Activated CD8-positive, alpha-beta memory T cell treated with anti-CD3 and anti-CD28 coated beads, Interleukin-2, amount 50 U/mL, for 24 hours (primary cell): ENCODE data around the gene LMBR1.

Source experiments
- DNase-seq: peaks from one replicate; pipeline ENCODE4 v3.0.0-alpha.2; 2020; ENCODE audit errors: extremely low read depth

Gene LMBR1

GRCh38 chr7:156795415-156795814 is 97.6 kb downstream of the LMBR1 start:
- DNase-seq, result no peak

GRCh38 chr7:156793334-156793733 is 99.6 kb downstream of the LMBR1 start:
- DNase-seq, result no peak

GRCh38 chr7:156792611-156793010 is 100.4 kb downstream of the LMBR1 start:
- no peak for DNase-seq

- DNase-seq, result no peak
Measured at GRCh38 chr7:156791241-156791640, 101.7 kb downstream of the LMBR1 start.

DNA sequence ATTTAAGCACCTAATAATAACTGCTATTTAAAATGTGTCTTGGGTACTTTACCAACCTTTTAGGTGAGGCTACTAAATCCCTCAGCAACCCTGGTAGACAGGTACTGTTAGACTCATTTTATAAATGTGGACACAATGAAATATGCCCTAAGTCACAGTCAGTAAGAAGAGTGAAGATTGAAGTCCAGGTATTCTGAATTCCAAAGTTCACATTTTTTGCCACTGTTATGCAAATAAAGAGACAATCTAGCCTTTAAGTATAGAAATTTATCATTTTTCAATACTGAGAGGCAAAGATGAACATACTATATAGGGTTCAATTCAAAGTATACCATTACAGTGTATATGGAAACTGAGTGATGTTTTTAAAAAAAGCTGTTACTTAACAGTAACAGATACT is 102.7 kb downstream of the LMBR1 start:
- DNase-seq, result no peak

GRCh38 chr7:156785998-156786543 is 106.9 kb downstream of the LMBR1 start:
- no peak for DNase-seq

DNA sequence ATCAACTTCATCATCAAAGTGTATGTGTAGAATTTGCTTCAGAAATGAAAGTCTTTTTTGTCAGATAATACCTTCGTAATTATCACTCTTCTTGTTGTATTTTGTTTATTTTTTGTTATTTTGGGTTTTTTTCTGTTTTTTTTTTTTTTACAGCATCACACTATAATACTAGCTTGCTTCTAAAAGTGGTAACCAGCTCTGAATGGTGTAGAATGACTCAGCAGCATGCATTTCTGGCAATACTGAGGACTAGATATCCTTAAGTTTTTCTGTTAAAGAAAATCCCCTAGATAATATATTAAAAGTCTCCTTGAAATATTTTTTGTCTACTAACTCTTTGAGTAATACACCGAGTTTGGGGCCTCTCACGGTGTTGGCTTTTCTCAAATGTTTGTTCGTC is 109.1 kb downstream of the LMBR1 start:
- no peak for DNase-seq

DNA sequence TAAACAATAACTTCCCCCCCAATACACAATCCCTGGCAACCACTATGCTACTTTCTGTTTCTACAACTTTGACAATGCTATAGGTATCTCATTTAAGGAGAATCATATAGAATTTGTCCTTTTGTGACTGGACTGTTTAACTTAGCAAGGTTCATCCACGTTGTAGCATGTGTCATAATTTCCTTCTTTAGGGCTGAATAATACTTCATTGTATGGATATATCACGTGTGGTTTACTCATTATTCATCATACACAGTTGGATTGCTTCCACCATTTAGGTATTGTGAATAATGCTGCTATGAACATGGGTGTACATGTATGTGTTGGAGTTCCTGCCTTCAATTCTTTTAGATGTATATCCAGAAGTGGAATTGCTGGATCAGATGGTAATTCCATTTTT is 111.0 kb downstream of the LMBR1 start:
- no peak for DNase-seq

DNA sequence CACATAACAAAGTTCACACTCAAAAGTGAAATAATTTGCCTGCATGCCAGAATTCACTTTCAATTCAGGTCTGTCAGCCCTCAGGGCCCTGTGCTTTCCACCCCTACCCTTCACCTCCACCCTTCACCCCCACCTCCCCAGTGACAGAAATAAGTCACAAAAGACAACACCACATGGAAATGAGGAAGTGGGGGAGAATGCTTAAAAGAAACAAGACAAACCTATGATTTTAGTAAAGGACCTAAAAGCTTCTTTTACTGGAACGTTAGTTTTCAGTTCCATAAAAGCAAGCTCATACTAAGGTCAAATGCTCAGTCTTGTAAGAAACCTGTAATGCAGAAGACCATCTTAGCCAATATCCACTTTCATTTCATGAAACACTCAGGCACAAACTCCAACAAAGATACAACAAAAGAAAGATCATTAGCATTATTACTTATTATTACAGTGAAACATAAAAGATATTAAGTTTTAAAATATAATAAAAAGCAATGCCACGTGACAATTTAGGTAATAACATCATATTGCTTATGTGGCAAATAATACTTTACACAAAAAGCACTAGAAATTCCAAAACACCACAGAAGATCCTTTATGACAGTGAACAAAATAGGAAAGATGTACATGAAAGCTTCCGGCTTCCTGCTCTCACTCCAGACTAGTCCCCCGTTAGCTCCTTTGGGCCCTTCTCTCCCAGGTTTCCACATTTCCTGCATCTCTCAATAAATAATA is 112.1 kb downstream of the LMBR1 start:
- DNase-seq, result no peak

DNA sequence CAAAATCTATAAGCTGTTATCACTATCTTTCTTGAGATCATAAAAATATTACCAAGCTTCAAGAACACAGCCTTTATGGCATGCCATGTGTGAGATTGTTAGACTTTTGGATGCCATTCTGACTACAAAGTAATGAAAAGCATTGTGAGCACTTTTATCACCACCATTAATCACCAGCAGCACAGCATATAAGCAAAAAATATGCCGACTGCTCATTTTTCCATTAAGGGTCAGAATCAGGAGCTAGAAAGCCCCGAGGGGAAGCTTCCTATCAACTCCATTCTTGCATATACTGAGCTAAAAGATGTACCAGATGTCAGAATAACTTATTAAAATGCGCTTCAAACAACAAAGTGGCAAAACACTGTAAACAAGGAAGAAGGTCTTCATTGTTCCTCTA is 114.3 kb downstream of the LMBR1 start:
- DNase-seq, result no peak

- DNase-seq, result no peak
Measured at GRCh38 chr7:156778201-156778600, 114.8 kb downstream of the LMBR1 start.

DNA sequence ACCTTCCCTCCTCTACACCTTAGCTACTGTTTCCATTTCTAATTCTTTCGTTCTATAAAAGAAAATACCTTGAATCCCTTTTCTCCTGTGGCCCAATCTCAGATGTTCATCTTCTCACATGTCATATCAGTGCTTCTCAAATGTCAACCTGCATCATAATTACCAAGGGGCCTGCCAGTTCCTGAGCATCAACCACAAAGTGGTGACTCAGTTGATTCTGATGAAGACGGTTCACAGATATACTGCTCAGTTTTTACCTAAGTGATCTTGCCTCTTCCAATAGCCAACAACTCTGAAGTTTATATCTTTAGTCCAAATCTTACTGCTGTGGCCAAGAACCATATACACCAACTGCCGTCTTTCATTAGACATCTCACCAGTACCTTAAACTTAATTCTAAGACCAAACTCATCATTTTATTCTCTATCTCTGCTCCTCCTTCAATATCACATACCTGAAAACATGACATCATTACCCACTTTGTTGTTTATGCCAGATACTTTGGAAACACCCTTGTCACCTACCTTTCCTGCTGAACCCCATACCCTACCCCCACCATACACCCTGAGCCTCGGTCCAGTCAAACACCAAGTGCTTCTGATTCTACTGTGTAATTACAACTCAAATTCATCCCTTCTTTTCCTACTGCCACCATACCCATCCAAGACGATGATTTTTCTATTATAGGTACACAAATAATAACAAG is 115.5 kb downstream of the LMBR1 start:
- no peak for DNase-seq

DNA sequence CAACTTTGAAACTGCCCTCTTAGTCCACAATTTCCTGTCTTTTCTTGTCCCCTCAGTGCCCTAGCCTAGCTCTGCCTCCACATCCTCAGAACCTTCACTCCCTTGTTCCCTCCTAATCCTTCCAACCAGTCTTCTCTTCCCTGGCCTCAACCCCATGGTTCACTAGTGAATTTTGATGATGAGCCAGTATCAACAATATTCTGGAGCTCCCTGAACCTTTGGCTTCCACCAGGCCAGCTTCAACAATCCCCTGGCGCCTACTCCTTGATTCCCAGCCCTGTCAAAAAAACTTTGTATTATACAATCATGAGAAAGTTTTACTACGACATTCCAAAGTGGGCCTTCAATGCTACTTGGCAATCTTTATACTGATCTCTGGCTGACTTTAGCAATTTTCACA is 116.5 kb downstream of the LMBR1 start:
- DNase-seq, result no peak

DNA sequence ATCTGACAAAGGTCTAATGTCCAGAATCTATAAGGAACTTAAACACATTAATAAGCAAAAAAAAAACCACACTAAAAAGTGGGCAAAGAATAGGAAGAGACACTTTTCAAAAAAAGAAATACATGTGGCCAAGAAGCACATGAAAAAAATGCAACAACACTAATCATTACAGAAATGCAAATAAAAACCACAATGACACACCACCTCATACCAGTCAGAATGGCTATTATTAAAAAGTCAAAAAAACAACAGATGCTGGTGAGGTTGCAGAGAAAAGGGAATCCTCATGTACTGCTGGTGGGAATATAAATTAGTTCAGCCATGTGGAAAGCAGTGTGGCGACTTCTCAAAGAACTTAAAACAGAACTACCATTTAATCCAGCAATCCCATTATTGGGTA is 119.0 kb downstream of the LMBR1 start:
- DNase-seq, result no peak

GRCh38 chr7:156772725-156773124 is 120.3 kb downstream of the LMBR1 start:
- no peak for DNase-seq

DNA sequence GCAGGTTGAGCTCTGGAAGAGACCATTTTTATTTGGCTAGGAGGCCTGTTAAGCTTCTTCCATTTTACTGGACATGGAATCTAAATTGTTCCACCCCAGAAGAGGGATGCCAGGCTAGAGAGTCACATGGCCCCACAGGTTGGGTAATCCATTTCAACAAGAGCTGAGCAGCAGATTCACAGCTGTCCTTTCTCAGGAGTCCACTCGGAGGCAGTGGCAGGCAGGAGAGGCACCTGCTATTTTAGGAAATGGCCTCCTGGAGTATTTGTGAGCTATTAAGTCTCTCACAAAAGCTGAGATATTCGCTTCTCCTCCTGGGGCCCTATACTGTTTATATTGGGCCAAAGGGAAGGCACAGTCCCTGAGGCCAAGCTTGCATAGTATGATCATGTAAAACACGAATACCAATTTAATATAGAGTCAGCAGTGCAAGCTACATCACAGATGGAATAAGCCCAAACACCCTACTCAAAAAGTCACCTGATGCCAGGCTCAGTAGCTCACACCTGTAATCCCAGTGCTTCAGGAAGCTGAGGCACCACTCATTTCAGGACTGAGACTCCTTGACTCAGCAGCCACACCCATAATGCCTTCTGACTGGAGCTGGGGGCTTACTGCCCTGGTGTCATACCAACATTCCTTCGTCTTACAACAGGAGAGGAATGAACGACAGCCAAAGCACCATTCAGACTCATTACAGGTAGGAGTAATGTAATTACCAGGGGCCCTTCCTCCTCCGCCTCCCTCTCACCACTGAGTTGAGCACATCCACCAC is 124.1 kb downstream of the LMBR1 start:
- DNase-seq, result no peak

GRCh38 chr7:156766666-156767065 is 126.3 kb downstream of the LMBR1 start:
- no peak for DNase-seq

DNA sequence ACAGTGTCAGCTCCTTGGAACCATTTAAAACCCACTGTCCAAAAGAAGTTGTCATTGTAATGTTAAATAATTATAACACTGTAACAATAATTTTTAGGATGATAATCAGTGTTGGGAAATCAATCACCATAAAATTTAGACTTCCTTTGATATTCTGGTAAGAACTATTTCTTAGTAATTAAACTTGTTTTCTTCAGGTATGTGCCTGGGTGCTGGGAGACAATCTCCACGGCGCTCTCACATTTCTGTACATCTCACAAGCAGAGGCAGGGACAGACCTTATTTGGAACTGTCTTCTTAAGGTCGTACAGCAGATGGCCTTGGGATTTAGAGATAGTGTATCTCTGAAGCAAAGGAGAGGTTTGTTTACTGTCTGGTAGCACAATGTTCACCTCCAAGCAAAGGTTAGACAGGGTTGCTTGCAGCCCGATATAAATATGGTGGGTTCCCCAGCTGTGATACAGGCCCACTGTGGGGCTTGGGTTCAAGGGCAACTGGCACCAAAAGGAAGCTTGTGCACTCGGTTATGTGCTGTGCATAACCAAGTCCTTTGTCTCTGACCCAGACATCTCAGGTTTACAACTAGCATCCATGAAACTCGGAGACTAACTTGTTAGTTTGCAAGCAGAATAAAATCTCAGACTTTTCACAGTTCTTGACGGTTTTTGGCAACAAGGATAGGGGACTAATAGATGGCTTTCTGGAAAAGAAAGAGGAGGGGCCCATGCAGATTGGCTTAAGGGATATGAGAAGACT is 126.9 kb downstream of the LMBR1 start:
- no peak for DNase-seq

DNA sequence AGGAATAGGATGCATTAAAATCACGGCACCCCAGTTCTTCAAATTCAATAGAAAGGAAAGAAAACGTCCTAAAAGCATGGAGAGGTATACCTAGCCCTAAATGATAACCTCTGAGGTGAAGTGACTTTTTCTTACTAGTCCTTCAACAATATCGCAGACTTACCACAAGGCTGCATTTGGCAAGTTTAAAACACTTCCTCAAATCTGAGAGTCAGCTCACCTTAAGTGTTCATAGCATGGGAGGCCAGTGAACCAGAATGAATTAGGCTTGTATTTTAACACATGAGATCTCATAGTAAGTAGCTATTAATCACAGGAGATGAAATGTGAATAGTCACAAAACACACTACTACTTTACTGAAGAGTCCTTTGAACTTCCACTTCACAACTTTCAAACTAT is 128.2 kb downstream of the LMBR1 start:
- DNase-seq, result no peak

GRCh38 chr7:156764016-156764669 is 128.8 kb downstream of the LMBR1 start:
- DNase-seq, result no peak

DNA sequence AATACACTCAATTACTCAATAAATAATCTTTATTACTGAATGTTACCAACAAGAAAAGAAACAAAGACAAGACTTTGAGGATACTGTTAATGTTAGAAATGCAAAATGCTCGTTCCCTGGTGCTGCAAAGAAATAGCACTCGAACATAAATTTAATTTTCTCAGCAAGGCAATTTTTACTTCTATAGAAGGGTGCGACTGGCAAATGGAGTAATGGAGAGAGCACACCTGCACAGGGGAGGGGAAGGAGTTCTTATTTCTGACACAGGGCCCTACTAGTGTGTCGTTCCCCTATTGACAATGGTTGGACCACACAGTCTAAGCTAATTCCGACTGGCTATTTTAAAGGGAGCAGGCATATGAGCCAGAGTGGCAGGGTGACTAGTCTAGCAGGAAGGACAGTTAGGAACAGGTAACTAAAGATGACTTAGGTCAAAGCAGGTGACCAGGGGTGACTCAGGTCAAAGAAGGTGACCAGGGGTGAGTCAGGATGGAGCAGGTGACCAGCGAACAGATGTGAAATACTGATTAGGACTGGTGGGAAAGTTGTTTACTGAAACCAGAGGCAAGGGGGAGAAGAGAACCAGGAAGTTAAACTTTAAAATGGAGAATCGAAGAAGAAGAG is 133.3 kb downstream of the LMBR1 start:
- DNase-seq, result no peak
